T-helper 2 cell (primary cell): ENCODE data around the gene TPO.

Experiments used
- DNase-seq, 5 experiments: peaks; one replicate each; pipeline versions ENCODE4 v3.0.0 to v3.0.0-alpha.2; 2012 to 2022

TPO gene

GRCh38 chr2:1586923-1587840, 173.9 kb downstream of the TPO start:
- no peak for DNase-seq

DNA sequence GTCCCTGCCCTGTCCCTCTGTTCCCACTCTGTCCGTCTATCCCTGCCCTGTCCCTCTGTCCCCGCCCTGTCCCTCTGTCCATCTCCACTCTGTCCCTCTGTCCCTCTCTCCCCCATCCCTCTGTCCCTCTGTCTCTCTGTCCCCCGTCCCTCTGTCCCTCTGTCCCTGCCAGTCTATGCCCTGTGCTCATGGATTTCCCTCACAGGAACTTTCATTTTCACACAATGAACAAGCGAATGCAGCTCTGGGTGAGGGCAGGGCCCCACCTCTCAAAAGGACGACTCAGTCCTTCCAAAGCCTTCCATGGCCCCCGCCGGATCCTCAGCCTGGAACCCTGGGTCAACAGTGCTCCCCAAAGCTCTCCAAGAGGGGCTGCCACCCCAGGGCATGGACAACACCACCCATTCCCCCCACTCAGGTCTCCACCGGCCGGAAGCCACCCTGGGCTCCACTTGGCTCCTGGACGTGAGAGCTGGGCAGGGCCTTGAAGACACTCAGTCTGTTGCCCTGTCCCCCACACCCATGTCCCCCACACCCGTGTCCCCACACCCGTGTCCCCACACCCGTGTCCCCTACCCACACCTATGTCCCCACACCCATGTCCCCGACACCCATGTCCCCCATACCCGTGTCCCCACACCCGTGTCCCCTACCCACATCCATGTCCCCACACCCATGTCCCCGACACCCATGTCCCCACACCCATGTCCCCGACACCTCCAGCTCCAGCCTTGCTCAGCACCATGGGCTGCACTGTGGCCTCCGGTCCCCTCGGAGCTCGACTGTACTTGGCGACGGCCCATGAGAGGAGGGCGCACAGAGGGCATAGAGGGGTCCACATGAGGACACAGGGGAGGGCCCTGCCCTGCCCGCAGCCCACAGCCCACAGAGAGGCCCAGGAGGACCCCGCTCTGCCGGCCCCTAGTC, 175.1 kb downstream of the TPO start:
- no peak for DNase-seq

GRCh38 chr2:1588978-1589621, 175.8 kb downstream of the TPO start:
- no peak for DNase-seq

GRCh38 chr2:1590596-1591460, 177.6 kb downstream of the TPO start:
- no peak for DNase-seq

DNA sequence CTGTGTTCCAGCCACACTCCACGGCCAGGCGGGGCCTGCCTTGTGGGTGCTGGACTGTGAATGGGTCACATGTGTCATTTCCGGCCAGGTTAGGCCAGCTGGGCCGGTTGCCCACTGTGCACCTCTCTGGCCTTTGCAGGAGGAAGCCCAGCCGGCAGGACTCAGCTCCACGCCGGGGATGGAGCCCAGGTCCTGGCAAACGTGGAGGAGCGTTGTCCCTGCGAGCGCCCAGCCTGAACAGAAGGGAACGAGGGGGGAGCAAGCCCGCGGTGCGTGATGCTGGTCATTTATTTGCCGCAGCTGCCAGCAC, 178.2 kb downstream of the TPO start:
- no peak for DNase-seq
